Activated CD4-positive, alpha-beta T cell treated with anti-CD3 and anti-CD28 coated beads, Interleukin-2, amount 50 U/mL, for 24 hours (primary cell): ENCODE results near the gene SLC7A6OS.

Source experiments
- DNase-seq, 2 donors: peaks; one replicate each; pipeline ENCODE4 v3.0.0-alpha.2; 2020; ENCODE audit warnings: low read depth in 1 of 2, low spot score in 1 of 2

The SLC7A6OS gene

DNA sequence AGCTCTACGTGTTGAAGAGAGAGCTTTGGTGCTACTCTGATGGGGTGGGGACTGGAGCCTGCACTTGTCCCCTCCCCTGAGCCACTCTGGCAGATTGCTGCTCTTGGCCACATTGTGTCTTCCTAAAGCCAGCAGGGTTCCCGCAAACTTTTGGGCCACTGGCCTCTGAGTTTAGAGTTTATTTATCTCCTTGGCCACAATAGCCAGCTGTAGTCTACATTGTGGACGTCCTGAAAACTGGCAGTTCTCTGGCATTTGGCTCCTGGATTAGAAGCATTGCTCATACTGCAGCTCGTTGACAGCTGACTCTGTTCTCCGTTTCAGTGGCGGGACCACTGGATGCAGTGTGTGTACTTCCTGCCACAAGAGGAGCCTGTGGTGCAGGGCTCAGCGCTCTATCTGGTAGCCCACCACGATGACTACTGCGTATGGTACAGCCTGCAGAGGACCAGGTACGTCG, 34.6 kb upstream of the SLC7A6OS start:
- DNase-seq: no peak

DNA sequence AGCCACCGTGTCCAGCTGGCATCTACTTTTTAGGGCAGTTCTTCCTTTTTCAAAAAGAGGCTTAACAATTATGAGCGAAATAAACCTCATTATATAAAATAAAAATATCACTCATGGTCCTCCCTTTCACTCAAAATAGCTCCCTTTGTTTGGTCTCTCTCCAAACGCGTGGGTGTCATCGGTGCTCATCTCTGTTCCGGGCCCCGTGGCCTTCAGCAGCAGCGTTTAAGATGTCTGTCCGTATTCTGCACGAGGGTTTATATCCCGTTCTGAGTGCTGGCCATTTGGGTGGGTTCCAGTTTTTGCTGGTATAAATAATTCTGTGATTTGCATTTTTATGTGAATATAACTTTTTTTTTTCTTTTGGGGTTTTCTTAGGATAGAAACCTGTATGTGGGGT, 33.5 kb upstream of the SLC7A6OS start:
- no peak for DNase-seq

DNA sequence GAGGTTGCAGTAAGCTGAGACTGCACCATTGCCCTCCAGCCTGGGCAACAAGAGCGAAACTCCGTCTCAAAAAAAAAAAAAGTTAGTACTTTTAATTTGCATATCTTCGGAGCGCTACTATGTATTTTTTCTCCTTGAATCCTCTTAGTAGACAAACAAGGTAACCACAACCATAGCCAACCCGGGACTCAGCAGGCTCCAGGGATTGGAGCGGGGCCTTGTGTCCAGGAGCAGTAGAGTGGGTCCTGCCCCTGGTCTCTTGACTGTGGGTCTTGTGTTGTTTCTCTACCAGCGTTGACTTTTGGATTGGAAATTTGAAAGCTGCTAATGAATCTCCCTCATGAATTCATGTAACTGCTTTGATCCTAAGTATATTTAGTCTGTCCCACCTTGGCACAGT, 32.4 kb upstream of the SLC7A6OS start:
- DNase-seq: no peak

DNA sequence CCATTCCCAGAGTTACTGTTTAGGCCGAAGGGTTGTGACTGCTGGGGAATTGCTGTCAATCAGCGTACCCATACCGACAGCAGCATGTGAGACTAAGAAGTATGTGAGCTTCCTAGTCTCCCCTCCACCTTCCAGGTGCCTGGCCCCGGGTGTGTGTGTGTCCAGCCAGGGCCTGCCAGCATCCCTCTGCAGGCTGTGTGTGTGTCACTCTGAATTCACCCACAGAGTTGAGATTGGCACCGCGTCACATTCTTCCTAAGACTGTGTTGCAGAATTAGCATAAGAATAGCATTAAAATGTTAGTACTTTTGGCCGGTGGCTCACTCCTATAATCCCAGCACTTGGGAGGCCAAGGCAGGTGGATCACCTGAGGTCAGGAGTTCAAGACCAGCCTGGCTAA, 31.9 kb upstream of the SLC7A6OS start:
- no peak for DNase-seq

DNA sequence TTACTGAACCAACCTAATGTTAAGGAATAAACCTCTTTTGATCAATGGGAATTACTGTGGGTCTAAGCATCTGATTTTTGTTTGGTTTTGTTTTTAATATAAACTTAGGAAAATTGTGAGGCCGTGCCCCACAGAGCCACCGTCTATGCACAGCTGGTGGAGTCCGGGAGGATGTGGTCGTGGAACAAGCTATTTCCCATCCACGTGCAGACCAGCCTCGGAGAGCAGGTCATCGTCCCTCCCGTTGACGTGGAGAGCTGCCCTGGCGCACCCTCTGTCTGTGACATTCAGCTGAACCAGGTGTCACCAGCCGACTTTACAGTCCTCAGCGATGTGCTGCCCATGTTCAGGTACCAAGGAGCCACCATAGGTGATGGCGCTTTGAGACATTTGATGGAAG, 28.5 kb upstream of the SLC7A6OS start:
- no peak for DNase-seq

DNA sequence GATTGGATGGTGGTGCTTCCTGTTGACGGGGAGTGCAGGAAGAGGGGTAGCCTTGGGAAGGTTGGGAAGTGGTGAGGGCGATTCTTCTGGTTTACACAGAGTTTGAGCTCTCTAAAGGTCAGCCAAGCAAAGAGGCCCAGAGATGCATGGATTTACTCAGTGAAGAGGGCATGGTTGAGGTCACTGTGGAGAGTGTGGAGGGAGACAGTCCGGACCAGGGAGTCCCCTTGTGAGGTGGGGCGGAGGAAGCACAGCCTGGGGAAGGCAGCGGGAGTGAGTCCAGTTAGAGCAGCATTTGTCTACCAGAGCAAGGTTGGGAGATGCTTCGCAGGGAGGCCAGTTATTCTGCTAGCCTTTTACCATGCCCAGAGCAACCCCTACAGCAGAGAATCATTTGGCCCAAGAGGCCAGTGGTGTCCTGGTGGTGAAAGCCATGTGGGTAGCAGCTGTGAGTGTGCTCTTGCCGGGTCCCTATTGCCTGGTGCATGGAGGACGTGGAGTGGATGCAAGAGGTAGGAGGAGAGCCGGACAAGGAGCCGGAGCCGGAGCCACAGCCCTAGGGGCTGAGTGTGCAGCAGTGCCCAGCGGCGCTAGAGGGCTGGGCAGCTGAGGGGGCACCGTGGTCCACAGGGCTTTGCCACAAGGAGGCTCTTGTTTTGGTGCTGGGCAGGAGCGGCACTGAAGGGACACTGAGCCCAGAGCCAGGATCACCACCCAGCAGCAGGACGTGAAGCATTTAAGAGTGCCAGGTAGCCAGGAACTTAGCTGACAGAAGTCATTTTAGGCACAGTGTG, 27.8 kb upstream of the SLC7A6OS start:
- DNase-seq: no peak

DNA sequence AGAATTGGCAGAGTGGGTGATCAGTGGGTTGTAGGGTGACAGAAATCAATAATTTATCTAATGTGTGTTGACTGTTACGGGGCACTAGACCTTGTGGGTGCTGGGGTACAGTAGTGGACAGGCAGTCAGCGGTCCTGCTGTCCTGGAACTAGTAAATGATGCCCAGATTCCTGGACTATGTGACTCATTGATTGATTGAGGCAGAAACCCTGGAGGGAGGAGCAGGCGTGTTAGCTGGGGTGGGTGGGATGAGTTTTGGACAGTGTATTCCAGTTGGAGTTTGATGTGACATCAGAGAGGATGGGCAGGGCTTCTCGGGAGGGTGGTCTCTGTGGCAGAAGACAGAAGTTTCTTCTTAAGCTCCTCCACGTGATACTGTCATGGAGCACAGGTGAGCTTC, 24.4 kb upstream of the SLC7A6OS start:
- no peak for DNase-seq

DNA sequence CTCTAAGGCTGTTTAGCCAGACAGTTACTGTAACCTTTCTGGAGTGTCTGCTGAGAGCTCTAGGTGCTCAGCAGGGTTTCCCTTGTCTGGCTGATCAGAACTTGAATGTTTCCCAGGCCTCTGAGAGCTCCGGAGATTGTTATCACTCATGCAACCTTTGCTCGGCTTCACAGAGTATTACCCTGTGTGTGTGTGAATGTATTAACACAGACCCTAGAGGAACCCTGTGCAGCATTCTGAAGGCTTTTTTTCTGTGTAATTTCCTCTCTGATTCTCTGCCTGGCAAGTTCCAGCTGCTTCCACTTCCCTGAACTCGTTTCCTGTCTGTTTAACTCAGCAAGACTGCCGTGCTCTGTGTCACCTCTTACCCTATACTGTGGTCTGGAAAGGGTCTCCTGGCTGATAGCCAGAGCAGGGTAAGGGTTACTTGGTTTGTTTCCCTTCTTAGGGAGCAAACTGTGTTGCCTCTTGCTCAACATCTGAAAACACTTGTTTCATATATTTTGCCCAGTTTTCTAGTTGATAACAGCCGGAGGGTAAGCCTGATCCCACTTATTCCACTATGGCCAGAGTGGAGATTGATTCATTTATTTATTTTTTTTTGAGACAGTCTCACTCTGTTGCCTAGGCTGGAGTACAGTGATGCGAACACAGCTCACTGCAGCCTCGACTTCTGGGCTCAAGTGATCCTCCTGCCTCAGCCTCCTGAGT, 21.8 kb upstream of the SLC7A6OS start:
- no peak for DNase-seq

DNA sequence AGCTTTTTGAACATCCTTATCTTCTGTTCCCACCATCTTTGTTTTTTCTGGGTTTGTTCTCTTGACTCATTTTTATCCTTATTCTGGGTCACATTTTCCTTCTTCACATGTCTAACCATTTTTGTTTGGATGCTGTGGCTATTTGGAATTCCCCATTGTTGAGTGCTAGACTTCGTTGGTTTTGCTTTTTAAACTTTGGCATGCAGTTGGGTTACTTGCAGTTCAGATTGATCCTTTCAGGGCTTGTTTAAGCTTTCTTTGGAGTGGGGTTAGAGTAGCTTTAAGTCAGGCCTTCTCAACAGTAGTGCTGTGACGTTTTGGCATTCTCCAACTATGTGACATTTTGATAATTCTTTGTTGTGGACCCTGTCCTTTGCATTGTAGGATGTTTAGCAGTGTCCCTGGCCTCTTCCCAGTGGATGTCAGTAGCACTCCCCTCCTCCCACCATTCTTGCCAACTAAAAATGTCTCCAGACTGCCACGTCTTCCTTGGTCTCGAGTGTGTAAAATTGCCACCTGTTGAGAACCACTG, 21.2 kb upstream of the SLC7A6OS start:
- no peak for DNase-seq

DNA sequence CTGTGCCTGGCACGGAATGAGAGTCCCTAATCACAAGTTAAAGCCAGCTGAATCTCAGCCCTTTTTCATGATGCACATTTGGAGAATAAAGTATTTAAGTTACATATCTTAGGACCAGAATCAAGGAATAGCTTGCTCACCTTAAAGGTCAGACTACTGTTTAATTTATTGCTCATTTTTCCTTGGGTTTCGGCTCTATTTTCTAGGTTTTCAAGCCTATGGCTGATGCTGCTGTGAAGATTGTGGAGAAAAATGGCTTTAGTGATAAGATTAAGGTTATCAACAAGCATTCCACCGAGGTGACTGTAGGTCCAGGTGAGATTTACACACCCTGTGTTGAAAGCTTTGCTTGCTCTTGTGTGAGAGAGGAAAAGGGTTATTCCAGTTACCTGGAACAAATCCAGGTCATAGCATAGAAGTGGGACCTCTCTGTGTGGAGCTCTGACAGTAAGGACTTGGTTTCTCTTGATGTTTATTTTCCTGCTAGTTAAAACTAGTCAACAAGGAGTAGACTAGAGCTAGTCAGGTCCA, 18.2 kb upstream of the SLC7A6OS start:
- DNase-seq: no peak

DNA sequence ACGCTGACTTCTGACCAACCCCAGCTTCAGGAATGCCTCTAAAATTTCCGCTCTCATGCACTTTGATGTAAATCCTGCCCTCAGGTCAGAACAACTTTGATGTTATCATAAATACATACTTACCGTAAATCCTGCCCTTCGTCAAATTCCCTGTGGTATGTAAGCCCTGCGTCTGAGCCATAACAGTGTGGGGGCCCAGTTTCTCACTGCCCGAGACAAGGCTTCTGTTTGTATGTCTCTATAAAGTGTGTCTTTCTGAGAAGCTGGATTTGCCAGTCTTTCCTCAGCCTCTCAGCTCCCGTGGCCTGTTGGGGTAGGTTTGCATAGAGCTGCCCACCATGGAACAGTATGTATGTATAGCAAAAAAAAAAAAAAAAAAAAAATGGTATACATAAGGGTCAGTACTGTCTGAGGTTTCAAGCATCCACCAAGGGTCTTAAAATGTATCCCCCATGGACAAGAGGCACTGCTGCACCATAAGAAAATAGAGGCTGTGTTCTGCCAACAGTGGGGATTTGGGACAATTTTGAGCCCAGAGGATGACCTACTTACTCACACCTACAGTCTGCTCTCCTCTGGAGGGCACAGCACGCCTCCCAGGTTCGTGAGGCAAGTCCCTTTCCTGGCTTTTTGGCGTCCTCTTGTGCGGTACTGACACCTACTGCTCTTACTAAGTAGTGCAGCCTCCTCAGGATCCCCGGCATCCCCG, 17.6 kb upstream of the SLC7A6OS start:
- peak; percentile 47 to 76 for DNase-seq

DNA sequence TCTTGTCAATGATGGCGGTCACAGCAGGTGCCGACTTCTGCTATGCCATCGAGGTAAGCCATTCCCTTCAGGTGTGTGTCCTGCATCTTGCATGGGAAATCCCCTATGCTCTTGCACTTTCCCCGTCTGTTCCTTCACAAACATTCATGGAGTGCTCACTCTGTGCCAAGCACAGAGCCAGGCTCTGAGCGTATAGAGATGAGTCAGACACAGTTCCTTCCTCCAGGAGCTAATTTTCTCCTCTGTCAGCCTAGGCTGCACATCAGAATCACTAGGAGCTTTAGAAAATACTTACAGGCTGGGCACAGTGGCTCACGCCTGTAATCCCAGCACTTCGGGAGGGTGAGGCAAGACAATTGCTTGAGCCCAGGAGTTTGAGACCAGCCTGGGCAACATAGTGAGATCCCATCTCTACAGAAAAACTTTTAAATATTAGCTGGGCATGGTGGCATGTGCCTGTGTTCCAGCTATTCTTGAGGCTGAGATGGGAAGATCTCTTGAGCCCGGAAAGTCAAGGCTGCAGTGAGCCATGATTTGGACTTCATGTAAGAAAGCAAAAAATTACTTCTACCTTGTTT, 14.1 kb upstream of the SLC7A6OS start:
- no peak for DNase-seq

DNA sequence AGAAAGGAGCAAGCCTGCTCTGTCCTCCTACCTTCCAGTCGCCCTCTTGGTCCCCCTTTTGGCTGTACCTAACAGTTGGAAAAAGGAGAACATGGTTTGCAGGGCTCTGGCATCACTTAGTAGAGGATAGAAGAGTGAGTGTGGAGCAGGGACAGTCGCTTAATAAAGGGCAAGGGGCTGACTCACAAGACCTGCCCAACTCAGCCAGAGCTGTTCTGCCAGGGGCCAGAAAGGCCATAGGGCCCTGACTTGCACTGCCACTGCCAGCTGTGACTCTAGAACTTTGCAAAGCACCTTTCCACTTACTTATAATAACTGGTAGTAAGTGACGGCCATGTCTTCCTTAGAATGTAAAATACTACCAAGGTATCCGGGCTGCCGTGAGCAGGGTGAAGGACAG, 13.6 kb upstream of the SLC7A6OS start:
- no peak for DNase-seq

DNA sequence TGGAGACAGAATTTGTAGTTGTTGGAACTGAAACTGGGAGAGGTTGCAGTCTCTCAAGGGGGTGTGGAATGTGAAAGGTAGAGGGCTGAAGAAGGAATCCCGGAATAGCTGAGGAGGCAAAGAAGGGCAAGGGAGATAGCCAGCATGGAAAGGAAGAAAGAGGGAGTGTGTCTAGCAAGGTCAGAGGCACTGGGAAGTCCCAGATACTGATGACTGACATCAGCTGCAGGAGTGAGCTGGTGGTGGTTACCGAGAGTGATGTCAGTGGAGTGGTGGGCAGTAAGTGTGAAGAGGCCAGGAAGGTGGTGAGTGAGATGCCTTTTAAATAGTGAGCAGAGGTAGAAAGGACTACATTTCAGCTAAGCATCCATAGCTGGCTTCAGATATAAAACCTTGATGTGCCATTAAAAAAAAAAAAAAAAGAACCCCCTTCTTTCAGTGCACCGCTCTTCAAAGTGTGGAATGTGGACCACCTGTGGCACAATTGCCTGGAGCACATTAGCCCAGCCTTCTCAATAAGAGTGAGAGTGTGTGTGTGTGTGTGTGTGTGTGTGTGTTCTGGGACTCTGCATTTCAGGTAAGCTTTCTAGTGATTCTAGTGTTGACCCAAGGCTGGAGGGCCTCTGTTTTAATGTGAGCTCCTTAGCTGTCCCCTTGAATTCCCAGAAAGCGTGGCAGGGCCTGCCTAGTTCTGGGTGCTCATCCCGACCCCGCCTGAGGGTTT, 8.6 kb upstream of the SLC7A6OS start:
- DNase-seq: peak in 1 of 2 donors; percentile 28

DNA sequence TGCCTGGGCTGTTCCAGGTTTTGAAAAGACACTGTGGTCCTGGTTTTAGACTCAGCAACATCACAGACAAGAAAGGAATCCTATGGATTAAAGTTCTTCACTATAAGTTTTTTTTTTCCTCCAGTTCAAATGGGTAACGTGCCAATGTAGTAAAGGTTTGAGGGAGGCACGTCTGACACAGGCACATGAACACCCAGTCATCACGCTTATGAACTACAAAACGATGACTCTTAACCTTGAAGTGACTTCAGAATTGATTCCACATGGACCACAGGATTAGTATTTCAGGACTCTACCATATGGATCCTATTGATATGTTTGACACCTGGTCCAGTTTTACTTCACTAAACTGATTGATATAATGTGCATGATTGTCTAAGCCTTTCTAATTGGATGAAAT, 2.4 kb upstream of the SLC7A6OS start:
- no peak for DNase-seq

DNA sequence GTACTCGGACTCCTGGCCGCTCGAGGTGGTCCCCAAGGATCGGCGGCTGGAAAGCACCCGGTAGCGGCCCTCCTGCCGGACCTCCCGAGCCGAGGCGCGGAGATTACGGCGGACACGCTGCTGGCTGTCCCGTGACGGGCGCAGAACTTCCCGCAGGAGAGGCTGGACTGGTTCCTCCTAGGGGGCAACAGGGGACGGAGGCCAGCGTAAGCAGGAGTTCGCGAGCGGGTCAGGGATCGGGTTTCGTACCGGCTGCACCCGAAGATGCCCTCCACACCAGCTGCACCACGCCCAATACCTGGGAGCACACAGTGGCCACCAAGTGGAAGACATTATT, 341 bp downstream of the SLC7A6OS start:
- DNase-seq: no peak

DNA sequence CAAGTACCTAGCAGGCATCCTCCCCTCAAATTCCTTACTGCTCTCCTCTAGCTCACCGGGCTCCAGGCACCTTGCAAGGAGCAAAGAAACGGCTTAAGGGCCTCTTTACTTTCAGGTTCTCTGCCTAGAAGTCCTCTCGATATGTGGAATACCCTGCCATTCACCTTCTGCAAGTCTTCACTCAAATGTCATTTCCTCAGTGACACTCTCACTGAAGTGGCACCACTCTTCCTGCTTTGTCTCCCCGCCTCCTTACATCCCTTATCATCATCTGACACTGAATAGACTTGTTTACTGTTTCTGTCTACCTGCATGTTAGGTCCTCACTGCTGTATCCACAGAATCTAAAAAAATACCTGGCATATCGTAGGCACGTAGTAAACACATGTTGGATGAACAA, 947 bp downstream of the SLC7A6OS start:
- no peak for DNase-seq

DNA sequence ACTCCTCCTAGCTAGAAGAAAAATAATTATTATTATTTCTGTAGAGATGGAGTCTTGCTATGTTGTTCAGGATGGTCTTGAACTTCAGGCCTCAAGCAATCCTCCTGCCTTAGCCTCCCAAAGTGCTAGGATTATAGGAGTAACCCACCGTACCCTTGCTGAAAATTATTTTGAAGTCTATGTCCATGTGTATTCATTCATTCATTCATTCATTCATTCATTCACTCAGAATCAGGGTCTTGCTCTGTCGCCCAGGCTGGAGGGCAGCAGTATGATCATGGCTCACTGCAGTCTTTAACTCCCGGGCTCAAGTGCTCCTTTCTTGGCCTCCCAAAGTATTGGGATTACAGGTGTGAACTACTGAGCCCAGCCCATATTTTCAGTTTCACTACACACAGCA, 4.1 kb downstream of the SLC7A6OS start:
- DNase-seq: no peak

DNA sequence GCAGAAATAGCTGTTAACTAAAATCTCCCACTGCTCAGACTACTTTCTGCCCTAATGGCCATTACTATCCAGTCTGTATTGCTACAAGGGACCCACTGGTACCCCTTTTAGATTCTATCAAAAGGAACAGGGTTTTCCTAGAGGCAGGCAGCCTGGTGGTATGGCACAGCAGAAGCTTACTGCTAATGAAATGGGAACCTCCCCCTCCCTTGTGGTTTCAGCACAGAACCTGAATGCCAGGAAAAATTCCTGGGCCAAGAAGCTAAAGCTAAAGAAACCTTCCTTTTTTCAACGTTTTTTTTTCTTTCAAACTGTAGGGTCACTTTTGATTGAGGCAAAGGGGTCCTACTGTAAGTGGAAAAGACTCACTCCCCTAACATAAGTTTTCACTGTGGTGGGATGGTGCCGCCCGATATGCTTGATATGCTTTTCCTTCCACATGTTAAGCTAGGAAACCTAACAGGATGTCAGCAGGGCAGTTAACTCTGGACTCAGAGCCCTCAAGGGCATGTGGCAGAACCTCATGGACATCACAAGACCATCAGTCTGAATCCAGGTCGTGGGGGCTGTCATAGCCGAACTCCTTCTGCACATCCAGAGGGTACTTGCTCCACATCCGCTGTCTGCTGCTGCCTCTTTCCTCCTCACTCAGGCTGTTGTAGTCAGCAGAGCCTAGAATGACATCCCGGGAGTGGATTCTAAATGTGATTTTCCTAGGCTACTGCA, 9.8 kb downstream of the SLC7A6OS start:
- no peak for DNase-seq
